ENCODE measurements around the gene FMNL2.
"Not testable (repeated sequence)": the region's sequence is repeated elsewhere in the genome, so short reads cannot be mapped to it uniquely, and the experiment has no call there.

The FMNL2 gene

DNA sequence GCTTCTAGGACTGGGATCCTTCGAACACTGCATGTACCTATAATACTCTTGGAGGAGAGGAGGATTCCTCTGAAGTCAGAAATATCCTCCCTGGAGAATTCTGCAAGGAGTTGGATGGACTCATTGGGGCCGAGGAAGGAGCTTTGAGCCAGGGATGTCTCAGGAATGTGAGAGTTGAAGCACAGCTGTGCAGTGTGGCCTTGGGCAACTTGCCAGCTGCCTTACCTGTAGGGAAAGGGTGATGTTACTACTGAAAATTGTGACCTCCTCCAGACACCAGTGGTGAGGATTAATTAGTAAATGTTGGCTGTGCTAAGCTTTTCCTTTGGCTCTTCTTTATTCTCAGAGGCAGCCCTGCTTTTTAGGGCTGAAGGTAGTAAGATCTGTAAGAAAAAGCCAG, 41.4 kb downstream of the FMNL2 start:
- no peak for DNase-seq

DNA sequence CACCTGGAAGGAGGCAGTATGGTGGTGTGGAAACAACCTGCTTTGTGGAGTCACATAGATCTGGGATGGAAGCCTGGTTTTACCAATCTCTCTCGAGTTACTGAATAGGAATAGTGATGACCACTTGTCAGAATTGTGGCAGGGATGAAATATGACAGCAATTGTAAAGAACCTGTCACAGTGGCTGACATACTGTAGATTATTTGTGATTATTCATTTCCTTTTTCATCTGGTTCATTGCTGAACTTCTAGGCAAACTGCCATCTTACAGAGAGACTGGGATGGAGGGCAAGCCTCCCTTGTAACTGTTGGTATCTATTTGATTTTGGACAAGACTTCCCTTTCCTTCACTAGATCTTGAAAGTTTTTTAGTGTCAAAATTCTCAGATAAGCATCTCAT, 42.0 kb downstream of the FMNL2 start:
- no peak for DNase-seq

DNA sequence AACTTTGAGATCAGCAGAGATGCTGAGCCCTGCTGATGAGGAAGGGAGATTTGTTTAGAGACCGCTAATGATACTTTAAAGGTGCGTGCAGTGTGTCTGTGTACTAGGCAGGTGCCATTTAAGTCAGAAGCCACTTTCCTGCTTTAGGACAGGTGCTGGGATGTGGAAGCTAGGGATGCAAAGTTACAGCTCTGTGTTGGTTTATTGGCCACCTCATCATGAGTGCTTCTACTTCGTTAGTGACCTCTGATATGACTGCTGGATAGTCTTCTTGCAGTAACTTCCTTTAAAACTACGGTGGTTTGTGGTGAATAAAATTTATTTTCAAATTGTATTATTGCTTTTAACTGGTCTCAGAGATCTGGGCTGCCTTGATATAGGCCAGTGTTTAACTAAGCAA, 44.1 kb downstream of the FMNL2 start:
- peak; percentile 4 for DNase-seq

DNA sequence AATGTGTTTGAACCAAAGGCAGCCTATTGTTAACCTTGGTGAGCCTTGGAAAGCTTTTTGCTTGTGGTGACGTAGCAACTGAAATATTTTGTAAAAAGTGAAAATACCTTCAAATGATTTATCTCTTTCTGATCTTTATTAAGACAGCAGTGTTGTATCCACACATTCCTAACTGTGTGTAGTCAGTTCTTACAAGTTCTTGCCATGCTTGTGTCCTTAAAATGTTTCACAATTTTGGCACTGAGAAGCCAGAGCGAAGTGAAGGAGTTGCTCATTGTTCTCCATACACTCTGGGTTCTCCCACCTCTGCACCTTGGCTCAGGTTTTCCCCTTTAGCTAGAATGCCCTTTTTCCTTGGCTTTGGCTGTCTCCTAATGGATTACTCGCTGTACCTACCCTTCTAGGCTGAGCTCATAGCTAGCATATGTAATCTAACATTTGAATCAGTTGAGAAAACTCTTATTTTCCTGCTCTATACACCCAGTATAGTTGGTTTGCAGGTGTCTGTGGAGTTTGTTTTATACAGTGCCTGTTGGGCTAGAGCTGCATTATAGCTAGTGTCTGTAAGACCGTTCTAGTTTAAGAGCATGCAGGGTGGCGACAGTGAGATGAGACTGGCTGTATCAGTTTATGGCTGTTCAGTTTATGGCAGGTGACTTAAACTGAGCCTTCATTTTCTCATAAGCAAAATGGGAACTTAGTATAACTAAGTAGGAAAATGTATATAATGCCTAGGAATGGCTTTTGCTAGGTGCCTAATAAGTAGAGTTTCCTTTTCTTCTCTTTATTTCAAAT, 45.5 kb downstream of the FMNL2 start:
- no peak for DNase-seq

DNA sequence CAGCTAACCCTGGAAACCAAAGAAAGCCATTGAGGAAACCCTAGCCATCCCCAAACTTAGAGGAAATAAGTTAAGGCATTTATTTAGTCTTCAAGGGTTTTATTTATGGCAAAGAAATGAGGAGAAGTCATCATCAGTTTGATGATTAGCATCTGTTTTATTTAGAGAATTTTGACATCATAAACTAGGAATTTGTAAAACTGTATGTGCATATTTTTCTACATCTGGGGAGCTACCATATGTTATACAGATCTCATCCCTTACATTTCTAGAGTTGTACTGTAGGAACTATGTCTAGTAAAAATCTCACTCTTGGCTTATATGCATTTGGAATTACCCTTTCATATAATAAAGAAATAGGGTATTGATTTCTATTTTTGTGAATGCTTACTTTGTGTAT, 48.7 kb downstream of the FMNL2 start:
- DNase-seq: no peak

DNA sequence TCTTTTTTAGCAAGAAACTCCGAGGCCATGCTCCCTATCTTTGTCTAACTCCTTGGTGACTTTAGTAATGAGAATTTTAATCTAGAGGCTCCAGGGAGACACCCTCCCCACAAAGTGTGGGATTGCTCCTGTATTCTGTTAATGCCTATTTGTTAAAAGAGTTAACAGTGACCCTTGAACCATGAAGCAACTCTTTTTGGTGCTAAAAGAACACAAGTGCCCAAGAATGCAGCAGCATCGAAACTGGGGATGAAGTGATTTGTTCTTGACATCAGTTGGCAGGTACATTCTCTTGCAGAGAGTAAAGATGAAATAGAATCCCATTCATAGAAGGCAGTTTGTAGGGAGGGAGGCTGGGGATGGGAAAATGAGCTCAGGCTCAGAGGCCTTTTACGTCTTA, 50.0 kb downstream of the FMNL2 start:
- no peak for DNase-seq

DNA sequence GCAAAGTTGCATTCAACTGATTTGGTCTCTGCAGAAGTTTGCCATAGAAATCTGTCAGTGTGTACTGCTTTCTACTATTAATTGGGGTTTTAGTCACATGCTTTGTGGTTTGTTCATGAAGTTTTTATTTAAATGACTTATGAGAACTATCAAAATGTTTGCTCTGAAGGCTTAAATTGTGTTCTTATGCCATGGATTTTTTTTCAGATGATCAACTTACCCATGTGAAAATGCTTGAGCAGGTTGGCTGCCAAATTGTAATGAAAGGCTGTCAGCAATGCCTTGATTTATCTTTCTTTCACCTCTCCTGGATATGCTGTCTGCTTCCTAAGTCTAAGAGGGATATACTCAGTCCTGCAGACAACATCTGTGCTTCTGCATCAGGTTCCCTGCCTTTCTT, 50.7 kb downstream of the FMNL2 start:
- no peak for DNase-seq

DNA sequence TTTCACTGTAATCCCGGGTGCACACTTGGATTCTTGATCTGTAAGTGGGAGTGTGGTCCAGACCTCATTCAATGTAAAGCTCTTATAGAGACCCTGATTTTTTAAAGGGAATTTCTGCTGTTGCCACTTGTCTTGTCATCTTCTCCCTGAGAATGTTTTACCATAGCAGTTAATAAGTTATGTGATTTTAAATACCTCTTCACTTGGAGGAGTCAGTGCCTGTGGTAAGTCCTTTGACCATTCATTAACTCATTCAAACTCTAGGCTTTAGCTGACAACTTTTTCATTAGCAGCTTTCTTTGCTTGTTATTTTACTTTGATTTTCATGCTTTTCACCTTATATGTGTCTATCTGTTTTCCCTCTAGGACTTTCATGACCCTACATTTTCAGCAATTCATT, 51.3 kb downstream of the FMNL2 start:
- no peak for DNase-seq

DNA sequence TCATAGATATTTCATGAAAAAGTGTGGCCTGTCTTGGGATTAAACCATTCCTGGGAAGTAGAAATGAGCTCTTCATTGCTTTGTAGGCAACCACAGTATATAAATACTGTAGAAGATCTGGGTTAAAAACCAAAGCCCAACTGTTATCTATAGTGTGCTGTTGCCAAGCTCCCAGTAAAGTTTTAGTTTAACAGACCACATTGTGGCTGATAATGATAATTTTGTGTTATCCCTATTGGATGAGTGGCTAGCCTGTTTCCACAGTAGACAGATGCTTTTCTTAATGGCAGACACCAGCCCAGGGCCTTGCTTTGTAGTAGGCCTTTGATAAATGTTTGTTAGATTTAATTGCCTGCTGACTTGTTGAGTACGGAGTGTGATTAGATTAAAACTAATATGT, 52.1 kb downstream of the FMNL2 start:
- DNase-seq: no peak

DNA sequence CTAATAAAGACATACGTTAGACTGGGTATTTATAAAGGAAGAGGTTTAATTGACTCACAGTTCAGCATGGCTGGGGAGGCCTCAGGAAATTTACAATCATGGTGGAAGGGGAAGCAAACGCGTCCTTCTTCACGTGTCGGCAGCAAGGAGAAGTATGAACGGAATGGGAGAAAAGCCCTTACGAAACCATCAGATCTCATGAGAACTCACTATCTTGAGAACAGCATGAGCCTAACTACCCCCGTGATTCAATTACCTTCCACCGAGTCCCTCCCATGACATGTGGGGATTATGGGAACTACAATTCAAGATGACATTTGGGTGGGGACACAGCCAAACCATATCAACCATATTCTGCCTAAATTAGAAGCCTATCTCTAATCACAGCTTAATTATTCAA, 53.3 kb downstream of the FMNL2 start:
- not testable (repeated sequence) for DNase-seq

DNA sequence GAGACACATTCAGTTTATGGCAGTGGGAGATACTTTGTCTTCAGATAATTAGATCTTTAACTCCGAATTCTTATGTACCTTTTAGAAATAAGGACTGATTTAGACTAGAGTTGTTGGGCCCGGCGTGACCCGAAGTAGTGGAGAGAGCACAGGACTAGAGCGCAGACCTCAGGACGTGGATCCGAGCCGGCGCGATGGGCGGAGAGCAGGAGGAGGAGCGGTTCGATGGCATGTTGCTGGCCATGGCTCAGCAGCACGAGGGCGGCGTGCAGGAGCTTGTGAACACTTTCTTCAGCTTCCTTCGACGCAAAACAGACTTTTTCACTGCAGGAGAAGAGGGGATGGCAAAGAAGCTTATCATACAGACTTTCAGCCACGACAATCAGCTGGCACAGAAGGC, 54.5 kb downstream of the FMNL2 start:
- no peak for DNase-seq

DNA sequence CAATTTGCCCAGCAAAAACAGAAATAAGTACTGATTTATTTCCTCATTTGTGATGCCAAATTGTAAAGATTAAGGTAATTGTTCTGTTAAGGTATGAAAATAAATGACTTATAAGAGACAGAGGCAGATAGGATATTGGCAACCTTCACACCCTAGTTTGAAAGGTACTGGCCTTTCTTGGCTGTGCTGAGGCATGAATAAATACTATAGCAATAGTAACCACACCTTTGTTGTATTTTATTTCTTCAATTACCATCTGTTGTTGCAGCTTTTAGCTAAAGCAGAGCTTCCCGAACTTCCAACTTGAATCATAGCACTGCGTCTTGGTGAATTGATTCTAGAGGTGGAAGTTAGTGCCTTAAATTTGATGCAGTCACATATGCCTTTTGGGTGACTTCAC, 55.9 kb downstream of the FMNL2 start:
- no peak for DNase-seq

DNA sequence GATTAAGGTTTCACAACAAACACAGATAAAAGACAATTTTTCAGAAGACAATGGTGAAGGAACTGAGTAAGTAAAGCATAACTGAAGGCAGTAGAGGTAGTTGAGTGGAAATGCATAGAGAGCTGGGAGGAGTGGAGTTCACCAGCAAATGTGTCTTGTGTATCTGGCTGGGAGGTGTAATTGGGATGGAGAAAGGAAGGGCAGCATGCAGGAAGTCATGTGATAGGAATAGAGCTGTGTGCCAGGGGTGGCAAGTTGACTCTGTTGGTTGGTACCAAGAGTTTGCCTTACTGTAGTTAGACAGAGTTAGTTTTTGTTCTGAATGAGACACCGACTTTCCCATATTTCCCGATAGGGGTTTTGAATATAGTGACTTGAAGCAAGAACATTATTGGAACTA, 56.3 kb downstream of the FMNL2 start:
- no peak for DNase-seq

DNA sequence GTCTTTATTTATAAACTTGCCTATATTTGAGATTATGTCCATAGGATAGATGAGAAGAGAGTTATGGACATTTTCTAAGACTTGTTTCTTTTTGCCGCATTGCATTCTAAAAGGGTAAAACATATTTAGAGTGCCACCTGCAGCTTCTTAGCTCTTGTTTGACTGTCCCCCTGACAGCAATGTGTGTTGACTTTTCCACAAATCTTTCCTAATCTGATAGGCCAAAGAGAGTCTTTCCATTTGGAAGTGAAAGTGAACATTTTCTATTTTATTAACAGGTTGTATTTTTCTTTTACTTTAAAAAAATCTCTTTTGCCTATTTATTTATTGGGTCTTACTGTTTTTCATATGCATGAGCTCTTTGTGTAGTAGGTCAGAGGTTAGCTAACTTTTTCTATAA, 58.4 kb downstream of the FMNL2 start:
- DNase-seq: no peak

DNA sequence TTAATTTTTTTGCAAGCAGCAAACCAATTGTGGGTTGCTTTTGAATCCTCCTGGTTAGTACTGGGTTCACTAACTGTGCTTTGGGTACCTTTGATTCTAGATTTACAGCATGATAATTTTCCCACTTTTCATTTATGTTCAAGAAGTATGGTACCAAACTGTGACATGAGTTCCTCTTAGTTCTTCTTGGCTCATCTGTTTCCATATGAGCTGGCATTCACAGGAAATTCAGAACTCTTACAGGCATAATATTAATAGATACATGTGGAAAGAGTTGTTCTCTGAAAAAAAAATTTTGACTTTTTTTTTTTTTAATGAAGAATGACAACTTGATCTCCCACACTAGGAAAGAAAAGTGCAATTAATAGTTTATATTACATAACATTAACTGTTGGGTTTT, 59.4 kb downstream of the FMNL2 start:
- DNase-seq: no peak

DNA sequence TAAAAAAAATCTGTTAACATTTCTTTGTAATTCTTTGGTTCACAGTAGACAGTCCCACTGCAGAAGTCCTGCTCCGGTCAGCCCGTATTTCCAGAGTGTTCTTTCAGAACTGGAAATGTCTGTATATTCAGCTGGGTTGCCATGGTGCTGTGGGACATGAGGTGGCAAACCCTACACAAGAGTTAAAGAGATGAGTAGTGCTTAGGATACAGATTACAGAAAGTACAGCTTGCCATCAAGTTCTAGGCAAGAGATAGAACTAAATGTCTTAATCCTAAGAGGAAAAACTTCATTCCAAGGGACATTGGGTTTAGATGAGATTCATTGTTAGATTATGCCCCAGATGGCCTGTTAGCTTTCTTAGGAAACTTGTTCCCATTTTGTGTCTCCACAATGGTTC, 60.1 kb downstream of the FMNL2 start:
- no peak for DNase-seq

DNA sequence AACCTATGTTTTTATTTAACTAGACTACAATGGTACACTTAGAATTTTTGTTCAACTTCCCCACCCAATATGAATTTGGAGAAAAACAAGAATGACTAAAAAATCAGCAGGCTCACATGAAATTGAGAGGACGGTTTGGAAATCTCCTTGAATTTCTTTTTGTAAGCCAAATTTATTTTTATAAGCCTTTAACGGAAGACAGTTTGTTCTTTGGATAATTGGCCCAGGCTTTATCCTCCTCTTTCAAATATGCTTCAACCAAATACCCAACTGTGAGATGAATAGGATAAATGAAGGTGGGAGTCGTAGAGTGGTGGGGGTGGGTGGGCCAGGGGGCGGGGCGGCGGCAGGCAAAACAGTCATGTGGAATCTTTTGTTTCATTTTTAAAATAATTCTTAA, 60.6 kb downstream of the FMNL2 start:
- no peak for DNase-seq

DNA sequence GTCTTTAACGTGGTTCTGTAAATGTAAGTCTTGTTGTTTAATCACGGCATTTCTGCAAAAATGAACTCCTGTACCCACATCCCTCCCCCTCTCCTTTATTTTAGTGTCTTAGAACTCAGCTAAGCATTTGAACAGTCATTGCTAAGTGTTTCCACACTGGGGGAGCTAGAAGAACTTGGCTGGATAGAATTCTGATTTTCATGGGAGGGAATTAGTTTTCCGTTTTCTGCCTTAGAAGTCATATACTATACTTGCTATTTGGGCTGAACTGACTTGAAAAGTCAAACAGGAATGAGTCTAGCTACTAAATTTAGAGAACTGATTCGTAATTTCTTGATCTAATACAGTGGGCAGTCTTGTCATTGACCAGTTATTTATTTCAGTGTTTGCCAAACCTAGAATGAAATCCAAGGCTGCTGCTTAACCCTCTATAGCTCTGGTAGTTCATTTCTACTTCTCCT, 61.1 kb downstream of the FMNL2 start:
- no peak for DNase-seq

DNA sequence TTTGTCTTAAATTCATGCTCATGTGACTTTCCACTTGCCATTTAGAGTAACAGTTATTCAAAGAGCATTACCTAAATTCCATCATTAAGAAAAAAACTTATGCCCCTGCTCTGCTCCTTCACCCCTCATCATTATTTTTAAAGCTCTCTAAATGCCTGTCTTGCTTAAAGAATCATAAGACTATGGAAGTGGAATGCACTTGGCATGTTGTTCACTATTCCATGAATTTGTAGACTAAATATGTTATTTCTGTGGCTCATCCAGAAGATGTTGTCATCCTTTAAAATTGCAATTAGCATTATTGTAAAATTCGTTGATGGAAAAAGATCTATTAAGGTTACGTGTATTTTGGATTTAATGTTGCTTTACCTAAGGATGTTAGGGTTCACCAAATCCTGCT, 61.8 kb downstream of the FMNL2 start:
- DNase-seq: no peak

DNA sequence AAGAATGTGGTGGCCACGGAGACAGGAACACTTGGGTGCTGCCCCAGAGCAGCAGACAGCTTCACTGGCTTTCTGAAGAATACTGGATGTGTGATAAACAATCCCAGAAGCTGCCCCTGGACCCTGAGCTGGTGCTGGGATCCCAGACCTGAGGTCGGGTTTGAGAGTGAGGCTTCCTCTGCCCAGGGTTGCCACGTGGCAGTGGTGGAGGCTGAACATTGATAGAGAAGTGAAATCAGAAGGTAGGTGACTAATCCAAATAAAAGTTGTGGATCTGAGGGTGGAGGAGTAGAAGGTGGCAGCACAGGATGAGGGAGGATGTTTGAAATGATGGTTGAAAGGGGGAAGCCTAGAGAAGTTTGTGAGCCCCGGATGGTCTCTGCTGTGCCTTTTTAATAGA, 64.0 kb downstream of the FMNL2 start:
- no peak for DNase-seq

DNA sequence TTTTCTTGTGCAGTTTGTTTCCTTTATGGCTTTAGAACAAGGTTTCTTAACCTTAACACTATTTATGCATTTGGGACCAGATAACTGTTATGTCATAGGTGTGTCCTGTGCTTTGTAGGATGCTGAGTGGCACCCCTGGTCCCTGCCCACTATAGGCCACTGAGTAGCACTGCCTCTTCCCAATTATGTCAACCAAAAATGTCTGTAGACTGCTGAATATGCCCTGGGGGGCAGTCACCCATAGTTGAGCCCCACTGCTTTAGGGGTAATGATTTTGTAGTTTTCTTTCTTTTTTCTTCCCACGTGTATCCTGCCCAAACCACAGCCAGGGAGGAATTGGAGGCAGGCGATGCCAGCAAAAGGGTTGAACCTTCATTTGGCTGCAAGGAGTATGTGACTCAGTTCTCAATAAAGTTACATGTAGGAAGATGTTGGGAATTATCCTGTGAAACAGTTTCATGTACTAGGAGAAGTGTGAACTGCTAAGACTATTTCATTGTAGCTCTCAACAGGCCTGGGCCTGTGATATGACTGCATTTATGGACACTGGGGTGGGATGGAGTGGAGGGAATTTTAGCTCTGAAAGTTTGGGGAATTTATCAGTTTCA, 65.7 kb downstream of the FMNL2 start:
- DNase-seq: no peak

DNA sequence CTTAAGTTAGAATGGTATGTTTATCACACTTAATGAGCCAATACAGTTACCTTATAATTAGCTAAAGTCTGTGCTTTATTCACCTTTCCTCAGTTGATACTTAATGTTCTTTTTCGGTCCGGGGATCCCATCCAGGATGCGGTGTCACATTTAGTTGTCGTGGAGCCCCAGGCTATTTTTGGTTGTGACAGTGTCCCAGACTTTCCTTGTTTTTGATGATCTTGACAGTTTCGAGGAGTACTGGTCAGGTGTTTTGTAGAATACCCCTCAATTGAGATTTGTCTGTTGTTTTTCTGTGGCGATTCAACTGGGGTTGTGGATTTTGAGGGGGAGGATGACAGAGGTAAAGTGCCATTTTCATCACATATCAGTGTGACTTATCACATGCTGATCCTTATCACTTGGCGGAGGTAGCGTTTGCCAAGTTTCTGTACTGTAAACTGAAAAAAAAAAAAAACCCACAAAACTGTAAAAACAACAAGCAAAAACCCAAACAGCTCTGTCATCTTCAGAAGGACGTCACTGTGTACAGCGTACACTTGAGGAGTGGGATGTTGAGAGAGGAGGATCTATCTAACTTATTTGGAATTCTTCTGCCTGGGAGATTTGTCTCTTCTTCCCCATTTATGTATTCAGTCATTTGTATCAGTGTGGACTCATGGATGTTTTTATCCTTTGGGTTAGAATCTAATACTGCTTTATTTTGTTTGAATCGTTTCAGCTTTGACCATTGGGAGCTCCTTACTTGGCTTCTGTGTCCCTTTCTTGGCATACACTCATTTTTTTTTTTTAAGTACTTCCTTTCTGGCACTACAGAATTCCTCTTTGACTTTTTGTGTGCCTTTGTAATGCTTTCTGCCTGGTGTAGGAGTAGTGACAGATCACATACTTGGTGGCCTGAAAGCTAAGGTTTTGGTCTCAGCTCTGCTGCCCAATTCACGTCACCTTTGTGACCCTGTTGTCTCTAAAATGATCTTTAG, 68.1 kb downstream of the FMNL2 start:
- no peak for DNase-seq

DNA sequence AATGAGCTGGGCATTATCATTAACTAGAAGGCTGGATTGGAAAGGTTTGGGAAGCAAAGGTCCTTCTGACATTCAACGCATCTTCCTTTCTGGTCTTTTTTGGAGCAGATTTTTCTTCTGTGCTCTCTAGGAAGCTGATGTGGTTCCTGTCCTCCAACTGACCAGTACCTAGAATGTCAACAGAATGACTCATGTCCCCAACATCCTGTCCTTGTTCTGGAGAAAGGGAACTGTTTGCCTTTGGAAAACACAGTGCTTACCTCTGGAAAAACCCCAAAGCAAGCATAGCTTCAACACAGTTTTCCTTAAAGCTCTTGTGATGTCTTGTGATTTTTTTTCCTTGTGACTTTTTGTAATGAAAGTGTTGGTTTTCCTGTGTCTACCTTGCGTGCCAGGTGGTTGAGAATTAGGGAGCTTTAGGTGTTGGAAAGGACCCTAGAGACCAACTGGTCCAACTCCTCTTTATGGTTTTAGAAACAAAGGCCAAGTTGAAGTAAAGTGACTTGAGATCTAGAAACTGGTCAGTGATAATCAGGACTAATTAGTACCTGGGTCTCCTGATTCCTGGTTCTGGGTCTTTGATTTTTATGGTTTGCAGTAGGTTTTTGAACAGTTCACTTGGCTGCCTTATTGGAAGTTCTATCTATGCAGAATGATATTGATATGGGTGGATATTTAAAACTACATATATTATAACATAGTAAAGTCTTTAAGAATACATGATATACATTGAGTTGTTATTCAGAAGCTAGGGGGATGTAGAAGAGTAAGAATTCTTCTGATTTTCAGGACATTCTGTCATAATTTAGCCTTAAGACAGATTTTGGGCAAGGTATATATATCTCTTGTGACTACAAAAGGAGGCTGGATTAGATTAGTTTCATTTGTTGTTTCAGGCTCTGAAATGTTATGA, 70.5 kb downstream of the FMNL2 start:
- DNase-seq: peak; percentile 78

Data from DMS53 (cell line).